Karpas-422 (cell line): ENCODE data around the gene TMEM186. TPM values are rescaled to one million over a fixed set of nuclear protein-coding genes. Genes with fewer than 3 reads are reported as not detected.

Source experiments
- DNase-seq: peaks from one replicate; pipeline ENCODE4 v3.0.0-alpha.2; 2015
- H2AFZ ChIP-seq: fragments of 200-600 bp; sonication (generic); 2 replicates; pipeline ENCODE4 v1.6.1; 2014; ENCODE audit warnings: antibody characterized with exemption, low read length, mixed read lengths
- H3K27ac ChIP-seq: fragments of 200-600 bp; sonication (generic); 2 replicates; pipeline ENCODE4 v1.5.1; 2014; ENCODE audit warnings: mild to moderate bottlenecking, low read length, moderate library complexity
- H3K27me3 ChIP-seq: fragments of 200-600 bp; sonication (generic); 2 replicates; pipeline ENCODE4 v1.6.1; 2014; ENCODE audit warnings: low read length, mixed read lengths
- H3K36me3 ChIP-seq: fragments of 200-600 bp; sonication (generic); 2 replicates; pipeline ENCODE4 v1.6.1; 2014; ENCODE audit warnings: low read length, mixed read lengths; ENCODE audit not compliant: insufficient read depth
- H3K4me1 ChIP-seq: fragments of 200-600 bp; sonication (generic); 2 replicates; pipeline ENCODE4 v1.6.1; 2014; ENCODE audit warnings: mild to moderate bottlenecking, low read length, mixed read lengths
- H3K4me2 ChIP-seq: fragments of 200-600 bp; sonication (generic); 2 replicates; pipeline ENCODE4 v1.6.1; 2014; ENCODE audit warnings: low read length, low read depth, mild to moderate bottlenecking; ENCODE audit not compliant: poor library complexity, severe bottlenecking
- H3K4me3 ChIP-seq: fragments of 200-600 bp; sonication (generic); 2 replicates; pipeline ENCODE4 v1.5.1; 2014; ENCODE audit warnings: mild to moderate bottlenecking, antibody characterized with exemption, low read length, mixed read lengths
- H3K79me2 ChIP-seq: fragments of 200-600 bp; sonication (generic); 2 replicates; pipeline ENCODE4 v1.6.1; 2014; ENCODE audit warnings: mild to moderate bottlenecking, low read length, mixed read lengths
- H3K9ac ChIP-seq: fragments of 200-600 bp; sonication (generic); 2 replicates; pipeline ENCODE4 v1.6.0; 2014; ENCODE audit warnings: low read length
- H3K9me2 ChIP-seq: fragments of 200-600 bp; sonication (generic), shearing (Covaris generic); replicated peaks from 2 replicates; pipeline ENCODE4 v1.6.0; 2014; ENCODE audit warnings: mild to moderate bottlenecking, low read length, moderate library complexity; ENCODE audit not compliant: insufficient read depth
- H3K9me3 ChIP-seq: fragments of 300-700, 200-600 bp; sonication (generic); 2 replicates; pipeline ENCODE4 v1.6.1; 2014; ENCODE audit warnings: low read length, mixed read lengths
- H4K20me1 ChIP-seq: fragments of 200-600 bp; sonication (generic); 2 replicates; pipeline ENCODE4 v1.6.1; 2014; ENCODE audit warnings: mild to moderate bottlenecking, antibody characterized with exemption, low read length, low read depth; ENCODE audit not compliant: insufficient read depth
- total RNA-seq: library from RNA; depleted of rRNA; stranded (reverse); fragments of >200 nt; shearing (Covaris generic); gene quantifications from 2 replicates; pipeline ENCODE4 v1.2.3, GENCODE V29; 2014; ENCODE audit warnings: low replicate concordance

The TMEM186 gene
- total RNA-seq, 1 experiment from 2014 or later: 4.9 TPM

- no peaks in the 10 kb centered on the region for H3K4me1 ChIP-seq
- H3K27me3 ChIP-seq: no peaks in the 10 kb centered on the region
- H3K9ac ChIP-seq: no peak overlapping the region
- no peak overlapping the region for H3K4me2 ChIP-seq
- H3K9me2 ChIP-seq: no peaks in the 10 kb centered on the region
- no peak overlapping the region for H3K4me3 ChIP-seq
- DNase-seq: no peak
- H4K20me1 ChIP-seq: no peaks in the 10 kb centered on the region
- no peak overlapping the region for H3K27ac ChIP-seq
- H3K79me2 ChIP-seq: no peaks in the 10 kb centered on the region
- H3K36me3 ChIP-seq: no peaks in the 10 kb centered on the region
- no peak overlapping the region for H2AFZ ChIP-seq
- no peaks in the 10 kb centered on the region for H3K9me3 ChIP-seq
Measured at GRCh38 chr16:8775359-8775758, 22.1 kb downstream of the TMEM186 start.

- Histone ChIP-seq H3K79me2 (no peaks in the 10 kb centered on the region), H3K4me1 (no peaks in the 10 kb centered on the region), H3K36me3 (no peaks in the 10 kb centered on the region), H4K20me1 (no peaks in the 10 kb centered on the region), H3K27ac (no peak overlapping the region), H3K9me3 (no peaks in the 10 kb centered on the region), H3K4me3 (no peak overlapping the region), H3K27me3 (no peaks in the 10 kb centered on the region), H3K9ac (no peak overlapping the region), H2AFZ (no peak overlapping the region), H3K9me2 (no peaks in the 10 kb centered on the region), H3K4me2 (no peak overlapping the region)
- DNase-seq: peak; percentile 11
Measured at GRCh38 chr16:8774208-8774607, 23.2 kb downstream of the TMEM186 start.

- H4K20me1 ChIP-seq: no peaks in the 10 kb centered on the region
- DNase-seq: no peak
- H3K27me3 ChIP-seq: no peaks in the 10 kb centered on the region
- no peaks in the 10 kb centered on the region for H3K79me2 ChIP-seq
- no peaks in the 10 kb centered on the region for H3K9me3 ChIP-seq
- no peaks in the 10 kb centered on the region for H3K4me1 ChIP-seq
- no peak overlapping the region for H3K4me2 ChIP-seq
- no peak overlapping the region for H3K9ac ChIP-seq
- H2AFZ ChIP-seq: no peak overlapping the region
- H3K36me3 ChIP-seq: no peaks in the 10 kb centered on the region
- H3K4me3 ChIP-seq: no peak overlapping the region
- H3K9me2 ChIP-seq: no peaks in the 10 kb centered on the region
- no peak overlapping the region for H3K27ac ChIP-seq
Measured at GRCh38 chr16:8773537-8773936, 23.9 kb downstream of the TMEM186 start.

- Histone ChIP-seq H3K4me2 (no peak overlapping the region), H3K36me3 (no peaks in the 10 kb centered on the region), H3K9ac (no peak overlapping the region), H3K9me3 (no peaks in the 10 kb centered on the region), H3K9me2 (no peaks in the 10 kb centered on the region), H3K4me3 (no peak overlapping the region), H3K79me2 (no peaks in the 10 kb centered on the region), H3K27ac (no peak overlapping the region), H3K27me3 (no peaks in the 10 kb centered on the region), H4K20me1 (no peaks in the 10 kb centered on the region), H3K4me1 (no peaks in the 10 kb centered on the region), H2AFZ (no peak overlapping the region)
- no peak for DNase-seq
Measured at GRCh38 chr16:8768692-8769091, 28.7 kb downstream of the TMEM186 start.

- no peak for DNase-seq
- no peaks in the 10 kb centered on the region for H3K9me2 ChIP-seq
- H3K4me3 ChIP-seq: no peak overlapping the region
- H3K79me2 ChIP-seq: no peaks in the 10 kb centered on the region
- H4K20me1 ChIP-seq: no peaks in the 10 kb centered on the region
- no peak overlapping the region for H2AFZ ChIP-seq
- H3K27ac ChIP-seq: no peak overlapping the region
- no peaks in the 10 kb centered on the region for H3K36me3 ChIP-seq
- no peaks in the 10 kb centered on the region for H3K4me1 ChIP-seq
- H3K27me3 ChIP-seq: no peaks in the 10 kb centered on the region
- H3K9me3 ChIP-seq: no peaks in the 10 kb centered on the region
- no peak overlapping the region for H3K4me2 ChIP-seq
- no peak overlapping the region for H3K9ac ChIP-seq
Measured at GRCh38 chr16:8768283-8768682, 29.2 kb downstream of the TMEM186 start.

- Histone ChIP-seq H3K4me2 (no peak overlapping the region), H3K9ac (no peak overlapping the region)
Measured at GRCh38 chr16:8767176-8767575, 30.3 kb downstream of the TMEM186 start.

GRCh38 chr16:8764525-8765250 is 32.8 kb downstream of the TMEM186 start:
- H3K79me2 ChIP-seq: no peaks in the 10 kb centered on the region
- H3K9ac ChIP-seq: no peak overlapping the region
- H3K9me2 ChIP-seq: no peaks in the 10 kb centered on the region
- H3K27me3 ChIP-seq: no peaks in the 10 kb centered on the region
- H3K27ac ChIP-seq: no peak overlapping the region
- H3K4me1 ChIP-seq: no peaks in the 10 kb centered on the region
- H3K4me2 ChIP-seq: no peak overlapping the region
- DNase-seq: no peak
- H2AFZ ChIP-seq: no peak overlapping the region
- no peak overlapping the region for H3K4me3 ChIP-seq
- no peaks in the 10 kb centered on the region for H3K9me3 ChIP-seq
- H4K20me1 ChIP-seq: no peaks in the 10 kb centered on the region
- no peaks in the 10 kb centered on the region for H3K36me3 ChIP-seq

More at GRCh38 chr16:8767176-8767575, 30.3 kb downstream of the TMEM186 start:
- Histone ChIP-seq H2AFZ (no peak overlapping the region), H3K27me3 (no peaks in the 10 kb centered on the region), H3K79me2 (no peaks in the 10 kb centered on the region), H4K20me1 (no peaks in the 10 kb centered on the region), H3K4me3 (no peak overlapping the region), H3K27ac (no peak overlapping the region), H3K36me3 (no peaks in the 10 kb centered on the region), H3K4me1 (no peaks in the 10 kb centered on the region), H3K9me2 (no peaks in the 10 kb centered on the region), H3K9me3 (no peaks in the 10 kb centered on the region)
- no peak for DNase-seq

- Histone ChIP-seq H3K27me3 (no peaks in the 10 kb centered on the region), H2AFZ (no peak overlapping the region), H3K4me2 (no peak overlapping the region), H3K4me3 (no peak overlapping the region), H3K9ac (no peak overlapping the region), H3K79me2 (no peaks in the 10 kb centered on the region), H4K20me1 (no peaks in the 10 kb centered on the region), H3K9me3 (no peaks in the 10 kb centered on the region), H3K27ac (no peak overlapping the region), H3K9me2 (no peaks in the 10 kb centered on the region), H3K36me3 (no peaks in the 10 kb centered on the region), H3K4me1 (no peaks in the 10 kb centered on the region)
- no peak for DNase-seq
Measured at GRCh38 chr16:8763899-8764298, 33.5 kb downstream of the TMEM186 start.
